Left ventricle myocardium superior (tissue), 1 donor: Measurements from ENCODE around the gene RNF112. TPM values are rescaled to one million over a fixed set of nuclear protein-coding genes. Genes with fewer than 3 reads are reported as not detected.
"Not testable (repeated sequence)": the region's sequence is repeated elsewhere in the genome, so short reads cannot be mapped to it uniquely, and the experiment has no call there.

Source experiments
- ATAC-seq: fragments of 200-7000 bp; cut with Tn5 transposase; one replicate; pipeline ENCODE4 v1.9.1; 2020; ENCODE audit warnings: mild to moderate bottlenecking, moderate library complexity
- DNase-seq: peaks from one replicate; pipeline ENCODE4 v3.0.0-alpha.2; 2020
- intact Hi-C: fragments of 100-400 bp; cut with micrococcal nuclease; formaldehyde crosslinking; loops from one replicate; pipeline ENCODE4 v1.11.0; 2022
- total RNA-seq: library from RNA; stranded (reverse); fragmentation: NEBNext Ultra II Directional; extraction: Animal tissue kit (Norgen Biotek cat#: 25700); gene quantifications from one replicate; pipeline ENCODE4 v1.2.1, GENCODE V29; 2021
- donor health status: DM: no; HTN: yes; CAD: no; lungs with severe emphysema.

Gene RNF112
- total RNA-seq, 1 donor from 2014 or later, result 3.5 TPM

GRCh38 chr17:19460700-19461099 is 49.7 kb downstream of the RNF112 start:
- intact Hi-C loops, result no loop called here
- ATAC-seq, result no peak
- DNase-seq, result peak; percentile 43

- DNase-seq, result no peak
- ATAC-seq, result no peak
- intact Hi-C loops, result no loop called here
Observed at GRCh38 chr17:19461116-19461515, 50.1 kb downstream of the RNF112 start.

- DNase-seq (no peak), ATAC-seq (no peak)
- intact Hi-C loops, result no loop called here
Observed at GRCh38 chr17:19461681-19462080, 50.6 kb downstream of the RNF112 start.

GRCh38 chr17:19462456-19463035 is 51.5 kb downstream of the RNF112 start:
- intact Hi-C loops, DNase-seq, ATAC-seq: not testable (repeated sequence)

- peak; percentile 17 for ATAC-seq
- DNase-seq, result no peak
- intact Hi-C loops, result no loop called here
Observed at GRCh38 chr17:19464031-19465026, 53.3 kb downstream of the RNF112 start.

Other genes with a start within 250 kb of the RNF112 start
- 94.5 TPM for gene EPN2, start 173.9 kb upstream of the RNF112 start, total RNA-seq
- gene B9D1, start 48.5 kb upstream of the RNF112 start, total RNA-seq, result 5.9 TPM
- 10.7 TPM for gene MAPK7, start 32.7 kb upstream of the RNF112 start, total RNA-seq
- 34.8 TPM for gene MFAP4, start 24.0 kb upstream of the RNF112 start, total RNA-seq
- gene SLC47A1, start 122.6 kb downstream of the RNF112 start, total RNA-seq, result 4.6 TPM
- gene ALDH3A2, start 237.5 kb downstream of the RNF112 start, total RNA-seq, result 60.4 TPM